ENCODE data around the gene OPN1SW. TPM values are rescaled to one million over a fixed set of nuclear protein-coding genes. Genes with fewer than 3 reads are reported as not detected.
A peak's percentile ranks its signal among the peaks of the same experiment; 100 is the strongest.

OPN1SW gene
- total RNA-seq, 1 experiment from 2014 or later = not detected

DNA sequence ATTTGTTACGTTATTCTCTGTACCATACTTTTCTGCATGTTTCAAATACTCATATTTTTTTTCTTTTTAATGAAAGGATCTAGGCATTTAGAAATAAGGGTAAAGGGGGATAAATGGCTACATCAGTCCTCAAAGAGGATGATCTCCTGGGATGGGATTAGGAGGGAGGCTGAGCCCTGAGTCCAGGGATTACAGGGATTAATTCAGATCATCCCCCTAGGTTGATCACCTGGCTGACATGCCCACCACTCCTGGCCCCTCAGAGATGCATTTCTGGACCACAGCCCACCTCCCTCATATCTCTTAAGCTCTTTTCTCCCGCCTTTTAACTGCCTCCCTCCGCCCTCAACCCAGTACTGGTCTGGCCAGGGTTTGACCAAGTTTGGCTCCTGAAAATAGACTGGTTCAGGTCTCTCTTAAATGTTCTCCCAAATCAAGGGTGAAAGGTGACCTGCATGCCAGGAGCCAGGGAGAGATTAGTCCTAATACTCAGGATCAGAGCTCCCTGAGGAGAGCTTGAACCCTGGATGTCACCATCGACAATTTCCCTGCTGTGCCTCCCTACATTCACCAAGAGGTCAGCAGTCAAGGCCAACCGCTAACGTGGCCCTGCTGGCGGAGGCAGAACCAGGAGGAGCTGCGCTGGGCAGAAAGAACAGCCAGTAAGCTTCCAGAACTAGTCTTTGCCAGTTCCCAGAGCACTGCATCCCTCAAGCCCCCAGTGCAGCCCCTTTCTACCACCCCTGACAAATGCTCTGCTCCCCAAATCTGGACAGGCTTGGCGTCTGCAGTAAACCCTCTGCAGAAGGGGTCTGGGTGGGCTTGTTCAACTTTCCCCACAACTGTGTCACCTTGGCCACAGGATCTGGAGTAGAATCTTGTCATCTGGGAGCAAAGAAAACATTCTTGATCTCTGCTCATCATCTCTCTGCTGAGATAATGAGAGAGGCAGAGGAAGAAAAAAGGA, 13.1 kb upstream of the OPN1SW start:
- no peak for DNase-seq (ENCODE audit: low read depth in 1 of 2, low spot score in 2 of 2)
- H3K4me3 ChIP-seq = no peak overlapping the region
- H3K36me3 ChIP-seq = no peaks in the 10 kb centered on the region
- no peak overlapping the region for H3K27ac ChIP-seq
- H3K27me3 ChIP-seq (replicated peaks) = peaks cover 8% of the 10 kb centered on the region; the same call in 1 of the 2 replicates
- H3K4me1 ChIP-seq (replicated peaks) = peaks cover 10% of the 10 kb centered on the region
- H3K9me3 ChIP-seq (replicated peaks) = no peaks in the 10 kb centered on the region

GRCh38 chr7:128785738-128786137, 10.1 kb upstream of the OPN1SW start:
- H3K27me3 ChIP-seq (replicated peaks) = peaks cover 8% of the 10 kb centered on the region; the same call in 1 of the 2 replicates
- no peak overlapping the region for H3K27ac ChIP-seq
- no peak for DNase-seq (ENCODE audit: low read depth in 1 of 2, low spot score in 2 of 2)
- no peak overlapping the region for H3K4me3 ChIP-seq
- 0 out of 2 replicates have a peak, but pooled peaks cover 5% of the 10 kb centered on the region for H3K4me1 ChIP-seq (replicated peaks)
- no peaks in the 10 kb centered on the region for H3K36me3 ChIP-seq
- H3K9me3 ChIP-seq (replicated peaks) = no peaks in the 10 kb centered on the region

- Histone ChIP-seq H3K4me1 (replicated peaks) (no peaks in the 10 kb centered on the region), H3K4me3 (no peak overlapping the region), H3K27ac (no peak overlapping the region), H3K36me3 (no peaks in the 10 kb centered on the region), H3K27me3 (replicated peaks) (peaks cover 2% of the 10 kb centered on the region; the same call in 1 of the 2 replicates), H3K9me3 (replicated peaks) (no peaks in the 10 kb centered on the region)
- peak; percentile 79 to 88 for DNase-seq (ENCODE audit: low read depth in 1 of 2, low spot score in 2 of 2)
Observed at GRCh38 chr7:128783143-128783861, 7.7 kb upstream of the OPN1SW start.

DNA sequence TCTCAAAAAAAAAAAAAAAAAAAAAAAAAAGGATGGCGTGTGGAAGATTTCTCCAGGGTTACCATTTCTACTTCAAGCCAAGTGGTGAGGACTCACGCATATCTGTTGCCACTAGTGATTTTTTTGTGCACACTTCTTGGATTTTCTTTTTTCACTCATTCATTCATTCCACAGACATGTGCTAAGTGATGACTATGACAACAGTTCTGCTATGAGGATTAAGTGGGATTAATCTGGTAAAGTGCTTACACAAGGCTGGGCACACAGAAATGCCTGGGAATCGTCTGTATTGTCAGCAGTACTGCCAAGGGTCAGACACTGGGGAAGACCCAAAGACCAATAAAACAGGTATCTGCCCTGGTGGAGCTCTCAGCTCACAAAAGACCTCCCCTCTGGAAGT, 6.3 kb upstream of the OPN1SW start:
- DNase-seq (ENCODE audit: low read depth in 1 of 2, low spot score in 2 of 2) = no peak

GRCh38 chr7:128781126-128781525, 5.5 kb upstream of the OPN1SW start:
- Histone ChIP-seq H3K4me1 (replicated peaks) (0 out of 2 replicates have a peak, but pooled peaks cover 5% of the 10 kb centered on the region), H3K4me3 (no peak overlapping the region), H3K27me3 (replicated peaks) (no peaks in the 10 kb centered on the region), H3K9me3 (replicated peaks) (no peaks in the 10 kb centered on the region), H3K36me3 (no peaks in the 10 kb centered on the region), H3K27ac (no peak overlapping the region)
- DNase-seq (ENCODE audit: low read depth in 1 of 2, low spot score in 2 of 2) = no peak

More for the DNA sequence above, 6.3 kb upstream of the OPN1SW start:
- 0 out of 2 replicates have a peak, but pooled peaks cover 4% of the 10 kb centered on the region for H3K4me1 ChIP-seq (replicated peaks)
- no peak overlapping the region for H3K4me3 ChIP-seq
- H3K27ac ChIP-seq = no peak overlapping the region
- no peaks in the 10 kb centered on the region for H3K27me3 ChIP-seq (replicated peaks)
- H3K9me3 ChIP-seq (replicated peaks) = no peaks in the 10 kb centered on the region
- H3K36me3 ChIP-seq = no peaks in the 10 kb centered on the region

DNA sequence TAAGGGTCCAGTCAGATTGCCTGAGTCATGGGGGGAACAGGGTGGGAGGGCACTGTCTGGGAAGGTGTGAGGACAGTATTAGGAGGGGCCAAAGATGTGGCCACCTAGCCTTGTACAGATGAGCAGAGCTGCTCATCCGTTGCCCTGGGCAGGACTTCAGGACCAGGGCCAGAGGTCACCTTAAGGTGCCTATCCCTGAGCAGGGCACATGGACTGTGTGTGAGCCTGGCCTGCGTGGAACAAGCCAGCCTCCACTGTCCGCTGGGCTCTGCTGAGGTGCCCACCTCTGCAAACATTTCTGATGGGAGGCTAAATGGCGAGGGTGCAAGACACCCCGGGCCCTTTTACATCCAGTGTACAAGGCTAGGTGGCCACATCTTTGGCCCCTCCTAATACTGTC, 3.4 kb upstream of the OPN1SW start:
- Histone ChIP-seq H3K27me3 (replicated peaks) (no peaks in the 10 kb centered on the region), H3K36me3 (peaks cover 11% of the 10 kb centered on the region), H3K4me3 (no peak overlapping the region), H3K4me1 (replicated peaks) (0 out of 2 replicates have a peak, but pooled peaks cover 7% of the 10 kb centered on the region), H3K27ac (no peak overlapping the region), H3K9me3 (replicated peaks) (no peaks in the 10 kb centered on the region)
- DNase-seq (ENCODE audit: low read depth in 1 of 2, low spot score in 2 of 2) = no peak

DNA sequence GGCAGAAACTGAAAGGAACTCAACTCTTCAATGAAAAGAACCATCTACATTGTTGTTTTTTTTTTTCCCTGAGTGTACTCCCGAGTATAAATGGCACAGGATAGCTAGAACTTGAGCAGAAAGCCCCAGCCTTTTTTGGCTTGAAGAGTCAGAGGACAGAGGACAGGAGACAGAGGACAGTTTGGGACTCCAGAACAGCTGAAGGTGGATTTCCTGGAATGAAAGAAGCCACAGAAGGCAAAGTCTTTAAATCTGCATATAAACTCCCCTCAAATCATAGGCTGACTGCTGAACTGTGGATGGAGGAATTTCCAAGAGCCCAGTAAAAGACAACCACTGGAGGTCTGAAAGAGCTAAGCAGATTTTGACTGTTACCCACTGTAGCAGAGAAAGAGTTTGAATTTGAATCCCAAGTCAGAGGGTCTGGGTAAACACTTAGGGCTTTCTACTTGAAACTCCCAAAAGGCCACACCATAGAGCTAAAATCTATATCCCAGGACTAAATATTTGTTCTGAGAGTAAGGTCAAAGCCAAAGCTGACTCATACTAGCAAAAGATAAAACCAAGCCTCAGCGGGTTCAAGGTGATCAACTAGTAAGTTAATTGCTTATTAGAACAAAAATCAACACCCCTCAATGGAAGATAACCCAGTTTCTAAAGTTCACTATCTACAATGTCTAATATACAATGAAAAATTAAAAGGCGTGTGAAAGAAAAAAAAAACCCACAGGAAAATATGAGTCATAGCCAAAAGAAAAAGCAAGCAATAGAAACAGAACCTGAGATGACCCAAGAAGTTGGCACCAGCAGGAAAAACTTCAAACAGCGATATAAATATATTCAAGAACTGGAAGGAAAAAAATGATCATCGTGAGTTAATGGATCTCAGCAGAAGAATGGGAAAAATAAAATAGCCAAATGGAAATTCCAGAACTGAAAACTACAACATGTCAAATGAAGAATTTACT, 1.8 kb upstream of the OPN1SW start:
- Histone ChIP-seq H3K36me3 (peaks cover 23% of the 10 kb centered on the region), H3K4me1 (replicated peaks) (0 out of 2 replicates have a peak, but pooled peaks cover 7% of the 10 kb centered on the region), H3K27ac (no peak overlapping the region), H3K4me3 (no peak overlapping the region), H3K9me3 (replicated peaks) (no peaks in the 10 kb centered on the region), H3K27me3 (replicated peaks) (no peaks in the 10 kb centered on the region)
- peak in 1 of 2 experiments; percentile 34 for DNase-seq (ENCODE audit: low read depth in 1 of 2, low spot score in 2 of 2)

GRCh38 chr7:128774921-128775320, 673 bp downstream of the OPN1SW start:
- H3K27ac ChIP-seq = no peak overlapping the region
- peaks cover 48% of the 10 kb centered on the region for H3K36me3 ChIP-seq
- H3K27me3 ChIP-seq (replicated peaks) = no peaks in the 10 kb centered on the region
- H3K4me3 ChIP-seq = no peak overlapping the region
- H3K9me3 ChIP-seq (replicated peaks) = no peaks in the 10 kb centered on the region
- H3K4me1 ChIP-seq (replicated peaks) = 0 out of 2 replicates have a peak, but pooled peaks cover 7% of the 10 kb centered on the region
- DNase-seq (ENCODE audit: low read depth in 1 of 2, low spot score in 2 of 2) = no peak

- no peak for DNase-seq (ENCODE audit: low read depth in 1 of 2, low spot score in 2 of 2)
- Histone ChIP-seq H3K36me3 (peaks cover 56% of the 10 kb centered on the region), H3K27ac (no peak overlapping the region)
Observed at GRCh38 chr7:128774029-128774689, 1.4 kb downstream of the OPN1SW start.

DNA sequence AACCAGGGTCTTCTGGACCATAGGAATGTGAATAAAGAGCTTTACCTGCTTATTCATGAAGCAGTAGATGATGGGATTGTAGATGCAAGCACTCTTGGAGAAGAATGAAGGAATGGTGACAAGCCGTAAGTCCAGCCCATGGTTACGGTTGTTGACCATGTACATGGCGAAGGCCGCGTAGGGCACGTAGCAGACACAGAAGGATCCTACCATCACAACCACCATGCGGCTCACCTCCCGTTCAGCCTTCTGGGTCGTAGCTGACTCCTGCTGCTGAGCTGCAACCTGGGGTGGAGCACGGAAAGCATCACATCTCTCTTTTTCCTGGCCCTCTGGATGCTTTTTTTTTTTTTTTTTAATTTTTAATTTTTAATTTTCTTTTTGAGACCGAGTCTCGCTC, 2.0 kb downstream of the OPN1SW start:
- Histone ChIP-seq H3K4me3 (no peak overlapping the region), H3K4me1 (replicated peaks) (0 out of 2 replicates have a peak, but pooled peaks cover 7% of the 10 kb centered on the region), H3K9me3 (replicated peaks) (no peaks in the 10 kb centered on the region), H3K27me3 (replicated peaks) (no peaks in the 10 kb centered on the region), H3K27ac (no peak overlapping the region), H3K36me3 (peaks cover 61% of the 10 kb centered on the region)
- no peak for DNase-seq (ENCODE audit: low read depth in 1 of 2, low spot score in 2 of 2)

More at GRCh38 chr7:128774029-128774689, 1.4 kb downstream of the OPN1SW start:
- Histone ChIP-seq H3K27me3 (replicated peaks) (no peaks in the 10 kb centered on the region), H3K4me3 (no peak overlapping the region), H3K4me1 (replicated peaks) (0 out of 2 replicates have a peak, but pooled peaks cover 7% of the 10 kb centered on the region), H3K9me3 (replicated peaks) (no peaks in the 10 kb centered on the region)

DNA sequence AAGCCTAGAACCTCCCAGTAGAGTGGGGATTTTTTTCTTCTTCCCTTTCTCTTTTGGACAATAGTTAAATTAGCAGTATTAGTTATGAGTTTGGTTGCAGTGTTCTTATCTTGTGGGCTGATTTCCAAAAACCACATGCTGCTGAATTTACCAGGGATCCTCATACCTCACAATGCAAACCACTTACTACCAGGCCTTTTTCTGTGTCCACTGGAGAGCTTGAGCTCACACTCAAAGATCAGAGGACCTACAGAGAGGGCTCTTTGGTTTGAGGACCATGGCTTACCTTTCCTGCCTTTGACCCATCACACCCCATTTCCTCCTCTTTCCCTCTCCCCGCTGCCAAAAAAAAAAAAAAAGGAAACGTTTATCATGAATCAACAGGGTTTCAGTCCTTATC, 5.4 kb downstream of the OPN1SW start:
- Histone ChIP-seq H3K4me1 (replicated peaks) (no peaks in the 10 kb centered on the region), H3K9me3 (replicated peaks) (no peaks in the 10 kb centered on the region), H3K27me3 (replicated peaks) (no peaks in the 10 kb centered on the region), H3K27ac (no peak overlapping the region), H3K36me3 (peaks cover 95% of the 10 kb centered on the region), H3K4me3 (no peak overlapping the region)
- DNase-seq (ENCODE audit: low read depth in 1 of 2, low spot score in 2 of 2) = no peak

DNA sequence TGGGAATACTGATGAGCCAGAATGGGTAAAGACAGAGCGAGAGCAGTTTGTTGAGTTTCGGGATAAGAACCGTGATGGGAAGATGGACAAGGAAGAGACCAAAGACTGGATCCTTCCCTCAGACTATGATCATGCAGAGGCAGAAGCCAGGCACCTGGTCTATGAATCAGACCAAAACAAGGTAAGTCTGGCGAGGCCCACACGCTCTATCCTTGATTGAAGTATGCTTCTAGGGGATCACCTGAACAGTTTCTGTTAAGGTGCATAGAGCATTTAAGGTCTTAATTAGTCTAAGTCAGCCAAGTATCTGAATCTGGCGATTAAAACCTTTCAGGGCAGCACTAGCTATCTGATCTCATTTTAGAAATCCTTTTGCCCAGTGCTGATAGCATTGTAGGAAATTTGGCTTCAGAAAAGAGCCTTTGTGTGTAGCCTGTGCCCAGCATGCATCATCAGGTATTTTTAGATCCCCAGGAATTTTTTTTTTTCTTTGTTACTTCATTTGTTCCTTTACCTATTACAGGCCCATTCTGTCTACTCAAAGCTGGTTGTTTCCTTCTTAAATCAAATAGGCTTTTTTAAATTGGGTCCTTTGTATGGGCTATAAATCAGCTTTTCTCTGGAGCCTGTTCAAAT, 8.0 kb downstream of the OPN1SW start:
- peaks cover 100% of the 10 kb centered on the region for H3K36me3 ChIP-seq
- no peak for DNase-seq (ENCODE audit: low read depth in 1 of 2, low spot score in 2 of 2)
- no peaks in the 10 kb centered on the region for H3K9me3 ChIP-seq (replicated peaks)
- H3K27me3 ChIP-seq (replicated peaks) = no peaks in the 10 kb centered on the region
- no peaks in the 10 kb centered on the region for H3K4me1 ChIP-seq (replicated peaks)
- H3K4me3 ChIP-seq = no peak overlapping the region
- no peak overlapping the region for H3K27ac ChIP-seq
